Cardiac fibroblast (primary cell): ENCODE measurements around the gene LMO1.
A peak's percentile ranks its signal among the peaks of the same experiment; 100 is the strongest.

ENCODE experiments used
- DNase-seq, 2 donors: peaks; one replicate each; pipeline versions ENCODE4 v3.0.0 to v3.0.0-alpha.2; 2010; ENCODE audit warnings: low read depth in 2 of 2
- H3K4me3 ChIP-seq, 2 donors: replicated peaks in 1 of 2; 1 replicate in 1 of 2; 2 replicates in 1 of 2; pipeline ENCODE4 v1.5.1; 2011; ENCODE audit warnings: low read depth in 2 of 2, low read length in 2 of 2, mild to moderate bottlenecking in 2 of 2, moderate library complexity in 1 of 2
- CTCF ChIP-seq: IDR thresholded peaks from one replicate; pipeline ENCODE4 v1.5.1; 2011; ENCODE audit warnings: low read depth, mild to moderate bottlenecking, low read length, inconsistent platforms

Gene LMO1

DNA sequence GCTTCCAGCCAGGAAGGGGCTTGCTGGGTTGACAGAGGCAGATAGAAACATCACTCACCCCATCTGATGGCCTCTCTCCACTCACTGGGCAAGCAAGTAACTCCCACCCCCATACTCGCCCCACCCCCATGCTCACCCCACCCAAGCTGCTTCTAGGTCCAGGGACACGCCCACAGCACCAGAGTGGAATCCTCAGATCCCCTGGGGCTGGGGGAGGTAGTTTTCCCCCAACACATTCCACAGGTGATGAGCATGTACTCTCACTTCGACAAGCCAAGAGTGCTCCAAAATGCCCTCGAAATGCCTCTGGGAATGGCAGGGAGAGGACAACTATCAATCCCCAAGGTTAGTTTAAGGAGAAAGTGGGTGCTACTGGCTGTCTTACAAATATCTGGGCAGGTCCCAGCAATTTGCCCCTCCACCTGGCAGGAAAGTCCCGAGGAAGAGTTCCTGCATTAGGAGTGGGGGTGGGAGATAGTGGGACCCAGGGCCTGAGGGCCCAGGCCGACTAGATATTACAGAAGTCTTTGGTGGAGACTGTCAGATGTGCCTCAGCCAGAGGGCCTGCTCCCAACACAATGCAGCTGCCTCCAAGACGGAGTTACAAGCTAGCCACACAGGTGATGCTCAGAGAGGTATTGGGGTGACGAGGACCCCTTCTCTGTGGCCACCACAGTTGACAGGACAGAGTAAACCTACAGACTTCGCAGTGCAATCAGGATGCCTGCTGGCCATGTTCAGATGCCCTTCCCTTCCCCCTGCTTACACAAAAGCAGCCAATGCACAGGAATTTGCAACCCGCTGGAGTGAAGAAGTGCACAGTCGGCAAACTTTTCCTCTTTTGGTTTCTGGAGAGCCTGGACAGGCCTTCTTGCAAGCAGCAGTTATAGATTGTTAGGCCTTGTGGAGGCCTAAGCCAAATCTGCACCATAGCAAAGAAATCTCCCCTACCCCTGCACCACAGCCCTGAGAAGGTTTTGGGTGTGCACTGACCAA, 2.9 kb upstream of the LMO1 start:
- H3K4me3 ChIP-seq: no peak overlapping the region
- no peak for TF ChIP-seq CTCF
- no peak for DNase-seq

DNA sequence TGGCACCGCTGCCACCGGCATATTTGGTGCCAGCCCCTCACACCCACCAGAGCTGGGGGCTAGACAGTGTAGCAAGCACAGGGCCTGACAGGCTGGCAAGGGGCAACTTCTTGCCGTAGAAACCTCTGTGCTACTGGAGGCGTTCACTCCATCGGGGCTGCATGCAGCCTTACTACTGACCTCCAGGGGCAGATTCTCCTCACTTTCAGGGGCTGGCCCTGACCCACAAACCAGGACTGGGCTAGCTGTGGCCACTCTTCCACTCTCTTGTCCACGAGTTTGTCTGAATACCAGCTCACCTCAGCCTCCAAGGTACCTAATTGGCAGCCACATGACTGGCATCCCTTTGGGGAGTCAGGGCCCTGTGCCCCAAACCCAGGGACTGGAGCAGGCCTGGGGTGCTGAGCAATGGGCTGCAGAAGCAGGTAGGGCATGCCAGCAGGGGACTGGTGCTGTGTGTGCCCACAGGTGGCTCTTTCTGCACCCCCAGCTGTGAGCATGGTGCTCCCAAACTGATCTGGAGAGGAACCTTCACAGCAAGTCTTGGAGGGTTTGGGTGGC, 2.1 kb upstream of the LMO1 start:
- H3K4me3 ChIP-seq: no peak overlapping the region
- peak; percentile 24 for TF ChIP-seq CTCF
- no peak for DNase-seq

DNA sequence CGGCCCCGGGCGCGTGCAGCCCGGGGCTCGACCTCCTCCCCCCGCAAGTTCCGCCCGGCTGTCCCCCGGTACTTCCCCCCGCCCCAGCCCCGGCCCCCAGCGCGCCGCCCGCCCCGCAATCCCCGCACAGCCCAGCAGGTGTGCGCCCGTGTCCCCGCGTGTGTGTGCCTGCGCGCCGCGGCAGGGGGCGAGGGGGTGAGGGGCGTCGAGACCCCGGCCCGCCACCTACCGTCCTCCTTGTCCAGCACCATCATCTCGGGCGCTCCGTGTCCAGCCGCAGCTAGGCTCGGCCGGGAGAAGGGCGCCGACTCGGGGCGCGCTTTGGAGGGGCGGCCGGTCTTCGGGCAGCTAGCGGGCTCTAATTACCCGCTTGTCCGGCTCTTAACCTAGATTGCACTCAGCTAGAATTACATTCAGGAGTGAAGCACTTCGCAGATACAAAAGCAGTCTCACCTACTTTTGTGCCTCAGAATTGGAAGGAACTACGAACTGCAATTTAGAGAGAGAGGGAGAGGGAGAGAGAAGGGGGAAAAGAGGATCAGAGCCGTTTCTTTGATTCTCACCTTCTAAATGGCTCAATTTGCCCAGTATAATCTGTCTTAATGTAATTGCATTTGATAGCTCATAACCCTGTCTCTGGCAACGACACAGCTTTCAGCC, 439 bp downstream of the LMO1 start:
- TF ChIP-seq CTCF: no peak
- peak overlapping the region in 1 of 2 donors; percentile 35 for H3K4me3 ChIP-seq
- no peak for DNase-seq

- TF ChIP-seq CTCF: no peak
- peak overlapping the region; percentile 27 to 35 for H3K4me3 ChIP-seq
- DNase-seq: peak; percentile 34 to 47
Observed at GRCh38 chr11:8262552-8263108, 1.0 kb downstream of the LMO1 start.

DNA sequence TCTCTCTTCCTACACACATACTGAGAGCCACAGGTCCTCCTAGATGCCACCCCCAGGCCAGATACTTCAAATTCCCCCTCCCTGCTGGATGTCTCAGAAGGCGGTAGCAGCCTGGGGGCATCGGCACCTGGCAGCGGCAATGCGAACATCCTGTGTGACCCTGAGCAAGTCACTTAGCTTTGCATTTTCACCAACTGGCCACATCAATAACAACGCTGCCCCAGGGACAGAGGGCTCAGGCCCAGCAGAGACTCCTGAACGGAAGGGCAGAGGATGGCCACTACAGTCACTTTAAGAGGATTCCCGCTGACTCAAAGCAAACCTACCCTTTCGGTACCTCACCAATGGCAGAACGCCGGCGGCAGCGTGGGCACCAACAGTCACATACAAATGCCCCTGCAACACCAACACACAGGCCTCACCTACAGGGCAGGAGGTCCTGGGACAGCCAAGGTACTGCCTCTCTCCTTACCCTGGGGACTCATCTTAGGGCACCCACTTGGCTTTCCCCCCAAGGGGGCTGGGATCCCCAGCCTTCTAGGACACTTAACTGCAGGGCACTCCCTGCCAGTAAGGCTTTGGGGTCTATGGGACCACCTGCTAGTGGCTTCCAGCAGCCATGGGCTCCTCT, 1.6 kb downstream of the LMO1 start:
- peak overlapping the region in 1 of 2 donors; percentile 27 for H3K4me3 ChIP-seq
- no peak for DNase-seq
- TF ChIP-seq CTCF: no peak

DNA sequence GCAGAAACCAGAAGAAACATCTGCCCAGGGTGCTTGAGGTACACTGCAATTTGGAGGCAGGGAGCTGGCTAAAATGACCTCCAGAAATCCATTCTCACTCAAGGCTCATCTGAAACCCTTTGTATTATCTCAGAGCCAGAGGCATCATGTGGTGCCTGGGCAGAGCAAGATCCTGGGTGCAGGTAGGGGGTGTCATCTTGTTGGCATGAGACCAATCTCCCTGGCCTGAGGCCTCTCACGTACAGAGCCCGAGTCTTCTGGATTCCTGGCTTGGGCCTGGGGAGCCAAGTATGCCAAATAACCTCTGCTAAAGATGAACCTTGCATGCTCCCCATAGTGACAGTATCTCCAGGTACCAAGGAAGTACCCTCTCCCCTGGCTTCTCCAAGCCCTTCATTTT, 2.4 kb downstream of the LMO1 start:
- H3K4me3 ChIP-seq: no peak overlapping the region
- no peak for DNase-seq
- TF ChIP-seq CTCF: no peak
